ENCODE data around the gene SYCP2. TPM values are rescaled to one million over a fixed set of nuclear protein-coding genes. Genes with fewer than 3 reads are reported as not detected.

The SYCP2 gene
- total RNA-seq, 1 donor from 2014 or later: 6.7 TPM

- no peak for DNase-seq (ENCODE audit: low spot score)
- ATAC-seq: no peak
- intact Hi-C loops (cut with DNase I): no loop called here
Measured at GRCh38 chr20:59817846-59818615, 115.4 kb downstream of the SYCP2 start.

- DNase-seq (ENCODE audit: low spot score): no peak
- intact Hi-C loops (cut with DNase I): no loop called here
- ATAC-seq: no peak
Measured at GRCh38 chr20:59817406-59817805, 116.0 kb downstream of the SYCP2 start.

- DNase-seq (ENCODE audit: low spot score): no peak
- intact Hi-C loops (cut with DNase I): no loop called here
- ATAC-seq: no peak
Measured at GRCh38 chr20:59816146-59816738, 117.2 kb downstream of the SYCP2 start.

GRCh38 chr20:59814840-59815340, 118.5 kb downstream of the SYCP2 start:
- ATAC-seq: peak; percentile 40
- intact Hi-C loops (cut with DNase I): no loop called here
- peak; percentile 42 for DNase-seq (ENCODE audit: low spot score)

GRCh38 chr20:59813948-59814839, 119.2 kb downstream of the SYCP2 start:
- peak; percentile 51 for DNase-seq (ENCODE audit: low spot score)
- intact Hi-C loops (cut with DNase I): no loop called here
- peak; percentile 92 for ATAC-seq

Other genes with a start within 250 kb of the SYCP2 start
- gene PPP1R3D, start 6.7 kb upstream of the SYCP2 start, total RNA-seq: 8.2 TPM
- 22.4 TPM for gene FAM217B, start 6.8 kb upstream of the SYCP2 start, total RNA-seq
- gene CDH26, start 24.8 kb upstream of the SYCP2 start, total RNA-seq: 3.6 TPM

Measured in sciatic nerve (tissue), 2 donors.